ENCODE measurements around the gene B4GALT7. TPM values are rescaled to one million over a fixed set of nuclear protein-coding genes. Genes with fewer than 3 reads are reported as not detected.

B4GALT7 gene
- 40.1 and 44.9 TPM in 2 replicates for total RNA-seq

GRCh38 chr5:177599731-177600507 is at the start of gene B4GALT7:
Gene B4GALT7, plus strand, starts transcription at chr5:177600132. Its CDS starts 79 bp downstream, at chr5:177600211.

GRCh38 chr5:177554474-177555111 is 45.3 kb upstream of the B4GALT7 start, which contains the start of gene FAM193B:
Gene FAM193B, minus strand, starts transcription at chr5:177554563. Its CDS starts 105 bp downstream, at chr5:177554458.

GRCh38 chr5:177592010-177592834 is 7.7 kb upstream of the B4GALT7 start, which contains the start of gene TMED9:
Gene TMED9, plus strand, starts transcription at chr5:177592203. Its CDS starts 12 bp downstream, at chr5:177592215.

Other genes with a start within 250 kb of the B4GALT7 start
- 328 and 333 TPM in 2 replicates for gene LMAN2, start 248.5 kb upstream of the B4GALT7 start, total RNA-seq
- 1.4 and 4.9 TPM in 2 replicates for gene RGS14, start 242.2 kb upstream of the B4GALT7 start, total RNA-seq
- gene SLC34A1, start 215.7 kb upstream of the B4GALT7 start, total RNA-seq: not detected in 2 replicates
- not detected in 2 replicates for gene PFN3, start 199.5 kb upstream of the B4GALT7 start, total RNA-seq
- not detected in 2 replicates for gene F12, start 190.6 kb upstream of the B4GALT7 start, total RNA-seq
- 17.7 and 21.9 TPM in 2 replicates for gene GRK6, start 173.5 kb upstream of the B4GALT7 start, total RNA-seq
- gene PRR7, start 153.3 kb upstream of the B4GALT7 start, total RNA-seq: 28.3 and 30.3 TPM in 2 replicates
- 139 and 144 TPM in 2 replicates for gene DBN1, start 126.5 kb upstream of the B4GALT7 start, total RNA-seq
- 169 and 204 TPM in 2 replicates for gene PDLIM7, start 102.5 kb upstream of the B4GALT7 start, total RNA-seq
- under 0.01 and 2.3 TPM in 2 replicates for gene DOK3, start 90.3 kb upstream of the B4GALT7 start, total RNA-seq
- 114 and 118 TPM in 2 replicates for gene DDX41, start 83.2 kb upstream of the B4GALT7 start, total RNA-seq
- 23.8 and 24.9 TPM in 2 replicates for gene FAM193B, start 45.6 kb upstream of the B4GALT7 start, total RNA-seq
- 178 and 244 TPM in 2 replicates for gene TMED9, start 7.9 kb upstream of the B4GALT7 start, total RNA-seq
- gene FAM153A, start 182.8 kb downstream of the B4GALT7 start, total RNA-seq: not detected in 2 replicates